ENCODE results near the gene MALL.
"Not testable (repeated sequence)": the region's sequence is repeated elsewhere in the genome, so short reads cannot be mapped to it uniquely, and the experiment has no call there.

GRCh38 chr2:110154828-110155227 is 39.2 kb upstream of the MALL start:
- TF ChIP-seq CTCF, EZH2, EZH2phosphoT487 (IDR thresholded peaks at IDR 0.05): not testable (repeated sequence)

Data from neural progenitor cell (in vitro differentiated cells).